ENCODE results near the gene WIPF3.

GRCh38 chr7:29924006-29924405 lies 117.7 kb downstream of the WIPF3 start:
- TF ChIP-seq CTCF (IDR thresholded peaks at IDR 0.05) (no peak), POLR2A (IDR thresholded peaks at IDR 0.05) (no peak), POLR2AphosphoS5 (IDR thresholded peaks at IDR 0.05) (no peak)
